H1 (cell line): Measurements from ENCODE around the gene SVIP. TPM values are rescaled to one million over a fixed set of nuclear protein-coding genes. Genes with fewer than 3 reads are reported as not detected.

Experiments
- CTCF ChIA-PET: fragments of 300-600 bp; sonication (Branson Sonifier 250); formaldehyde crosslinking; loops from one replicate; lab custom pipeline; 2021; ENCODE audit not compliant: partially characterized antibody; lab: Charles Lee
- POLR2A ChIA-PET: fragments of 300-600 bp; sonication (Branson Sonifier 250); formaldehyde crosslinking; loops from one replicate; lab custom pipeline; 2021; ENCODE audit warnings: inconsistent platforms; ENCODE audit not compliant: partially characterized antibody; lab: Charles Lee
- DNase-seq, 2 experiments: peaks; one replicate each; pipeline versions ENCODE4 v3.0.0 to v3.0.0-alpha.2; 2010 to 2022; ENCODE audit warnings: low spot score in 2 of 2, low read depth in 1 of 2, mixed read lengths in 1 of 2
- FAIRE-seq: peaks from 2 replicates; lab custom pipeline; 2011; peaks lifted over from hg19 to GRCh38; lab: Jason Lieb, UNC
- H2AFZ ChIP-seq: 2 replicates; pipeline ENCODE4 v1.8.1; 2012; ENCODE audit warnings: low read length, inconsistent platforms
- H2AK5ac ChIP-seq: 2 replicates; pipeline ENCODE4 v1.6.1; 2013; ENCODE audit warnings: low read depth, low read length
- H2BK120ac ChIP-seq: replicated peaks from 2 replicates; pipeline ENCODE3; 2013; ENCODE audit warnings: low read depth, low read length, inconsistent platforms
- H2BK12ac ChIP-seq: 2 replicates; pipeline ENCODE4 v1.6.1; 2013; ENCODE audit warnings: low read depth, low read length
- H2BK15ac ChIP-seq: 2 replicates; pipeline ENCODE4 v1.6.1; 2013; ENCODE audit warnings: low read length
- H2BK20ac ChIP-seq: 2 replicates; pipeline ENCODE4 v1.6.1; 2013; ENCODE audit warnings: low read length
- H2BK5ac ChIP-seq: 2 replicates; pipeline ENCODE4 v1.6.1; 2013; ENCODE audit warnings: low read depth, low read length
- H3K14ac ChIP-seq: 2 replicates; pipeline ENCODE4 v1.6.1; 2013; ENCODE audit warnings: inconsistent platforms; ENCODE audit not compliant: insufficient read length
- H3K18ac ChIP-seq: 2 replicates; pipeline ENCODE4 v1.6.1; 2013; ENCODE audit warnings: low read length; ENCODE audit errors: extremely low read depth
- H3K23ac ChIP-seq: 2 replicates; pipeline ENCODE4 v1.6.1; 2013; ENCODE audit warnings: inconsistent platforms; ENCODE audit not compliant: insufficient read length
- H3K23me2 ChIP-seq: 2 replicates; pipeline ENCODE4 v1.6.1; 2013; ENCODE audit warnings: low read depth, low read length
- H3K27ac ChIP-seq: 2 replicates; pipeline ENCODE4 v1.6.1; 2011; ENCODE audit warnings: low read depth, low read length, inconsistent platforms
- H3K27me3 ChIP-seq, 4 experiments: replicated peaks in 1 of 4; 1 replicate in 1 of 4; 2 replicates in 3 of 4; pipeline versions ENCODE4 v1.6.1 to v1.8.1; 2011 to 2013; ENCODE audit warnings: low read length in 3 of 4, mild to moderate bottlenecking in 3 of 4, inconsistent platforms in 2 of 4, mixed read lengths in 2 of 4, moderate library complexity in 1 of 4; ENCODE audit not compliant: control insufficient read depth in 3 of 4, insufficient read depth in 3 of 4; ENCODE audit errors: extremely low read depth in 1 of 4
- H3K36me3 ChIP-seq, 4 experiments: 2 replicates each; pipeline versions ENCODE4 v1.6.1 to v1.8.1; 2011 to 2013; ENCODE audit warnings: mild to moderate bottlenecking in 4 of 4, low read length in 3 of 4, moderate library complexity in 2 of 4, control low read depth in 1 of 4, inconsistent platforms in 1 of 4; ENCODE audit not compliant: insufficient read depth in 4 of 4, control insufficient read depth in 2 of 4
- H3K4ac ChIP-seq: replicated peaks from 2 replicates; pipeline ENCODE3; 2013; ENCODE audit warnings: low read length, low read depth, mixed read lengths, inconsistent platforms; ENCODE audit not compliant: insufficient read length
- H3K4me1 ChIP-seq, 4 experiments: replicated peaks in 1 of 4; 1 replicate in 1 of 4; 2 replicates in 3 of 4; pipeline versions ENCODE4 v1.6.1 to v1.8.1; 2011 to 2013; ENCODE audit warnings: low read length in 3 of 4, inconsistent platforms in 2 of 4, mixed read lengths in 1 of 4; ENCODE audit not compliant: insufficient read depth in 4 of 4, control insufficient read depth in 3 of 4
- H3K4me2 ChIP-seq, 2 experiments: 2 replicates each; pipeline versions ENCODE4 v1.6.1 to v1.8.1; 2011 to 2013; ENCODE audit warnings: low read depth in 2 of 2, low read length in 2 of 2, control low read depth in 1 of 2, inconsistent platforms in 1 of 2, mild to moderate bottlenecking in 1 of 2; ENCODE audit not compliant: insufficient read depth in 1 of 2
- H3K4me3 ChIP-seq, 4 experiments: fragments of 200-600, 300-600 bp in 1 of 4; sonication (generic), shearing (Covaris generic), sonication (Bioruptor Twin) in 1 of 4; 2 replicates each; pipeline versions ENCODE4 v1.5.1 to v1.8.1; 2011 to 2016; ENCODE audit warnings: low read length in 4 of 4, low read depth in 3 of 4, control low read depth in 2 of 4, inconsistent platforms in 2 of 4, mild to moderate bottlenecking in 2 of 4, mixed read lengths in 1 of 4, moderate library complexity in 1 of 4; ENCODE audit not compliant: insufficient read depth in 2 of 4; ENCODE audit errors: extremely low read depth in 1 of 4
- H3K56ac ChIP-seq: replicated peaks from 2 replicates; pipeline ENCODE3; 2013; ENCODE audit warnings: low read depth, mild to moderate bottlenecking, mixed read lengths, low read length, inconsistent platforms; ENCODE audit not compliant: insufficient read length
- H3K79me1 ChIP-seq: 2 replicates; pipeline ENCODE4 v1.6.1; 2013; ENCODE audit warnings: low read depth, low read length, control low read depth
- H3K79me2 ChIP-seq, 2 experiments: 2 replicates each; pipeline versions ENCODE4 v1.6.1 to v1.8.1; 2012 to 2013; ENCODE audit warnings: low read length in 2 of 2, mild to moderate bottlenecking in 2 of 2, inconsistent platforms in 1 of 2; ENCODE audit not compliant: insufficient read depth in 2 of 2, control insufficient read depth in 1 of 2
- H3K9ac ChIP-seq, 4 experiments: replicated peaks in 1 of 4; 1 replicate in 1 of 4; 2 replicates in 3 of 4; pipeline versions ENCODE4 v1.6.1 to v1.8.1; 2011 to 2013; ENCODE audit warnings: low read depth in 3 of 4, low read length in 3 of 4, control low read depth in 2 of 4, mild to moderate bottlenecking in 2 of 4, moderate library complexity in 2 of 4, inconsistent platforms in 1 of 4; ENCODE audit errors: extremely low read depth in 1 of 4
- H3K9me3 ChIP-seq, 2 experiments: 2 replicates each; pipeline versions ENCODE4 v1.6.1 to v1.8.1; 2012 to 2013; ENCODE audit warnings: mild to moderate bottlenecking in 2 of 2, moderate library complexity in 2 of 2, control low read depth in 1 of 2, inconsistent platforms in 1 of 2, low read depth in 1 of 2, low read length in 1 of 2, mixed read lengths in 1 of 2; ENCODE audit not compliant: insufficient read depth in 2 of 2
- H4K20me1 ChIP-seq, 2 experiments: replicated peaks in 1 of 2; 2 replicates each; pipeline versions ENCODE3 to v1.8.1; 2011 to 2013; ENCODE audit warnings: inconsistent platforms in 2 of 2, low read length in 2 of 2, mild to moderate bottlenecking in 1 of 2; ENCODE audit not compliant: insufficient read depth in 2 of 2, control insufficient read depth in 1 of 2
- H4K5ac ChIP-seq: 2 replicates; pipeline ENCODE4 v1.6.1; 2013; ENCODE audit warnings: low read length, low read depth, mixed read lengths, inconsistent platforms; ENCODE audit not compliant: insufficient read length
- H4K8ac ChIP-seq: 2 replicates; pipeline ENCODE4 v1.8.0; 2013; ENCODE audit warnings: mild to moderate bottlenecking, moderate library complexity, low read length, inconsistent platforms; ENCODE audit not compliant: insufficient read depth; ENCODE audit errors: extremely low read depth
- H4K91ac ChIP-seq: replicated peaks from 2 replicates; pipeline ENCODE3; 2013; ENCODE audit warnings: low read length, mixed read lengths, inconsistent platforms; ENCODE audit not compliant: insufficient read length
- CHD2 ChIP-seq: IDR thresholded peaks from 2 replicates; pipeline ENCODE4 v1.6.1; 2012; ENCODE audit warnings: low read length, improper control_type of control experiment
- CTBP2 ChIP-seq: IDR thresholded peaks from 2 replicates; pipeline ENCODE4 v1.7.0; 2011; ENCODE audit warnings: borderline replicate concordance, mild to moderate bottlenecking, moderate library complexity, mixed read lengths, low read length; ENCODE audit not compliant: insufficient read depth, insufficient read length
- SIRT6 ChIP-seq: IDR thresholded peaks from one replicate; pipeline ENCODE4 v1.7.1; 2012; ENCODE audit warnings: low read length, inconsistent platforms
- SP1 ChIP-seq: IDR thresholded peaks from 2 replicates; pipeline ENCODE4 v1.6.1; 2011; ENCODE audit warnings: low read depth, low read length
- TAF7 ChIP-seq: optimal IDR thresholded peaks from 2 replicates; pipeline ENCODE3; 2011; ENCODE audit warnings: low read depth, mild to moderate bottlenecking, inconsistent platforms, low read length, moderate library complexity, borderline replicate concordance
- USF2 ChIP-seq: IDR thresholded peaks from 2 replicates; pipeline ENCODE4 v1.6.1; 2011; ENCODE audit warnings: low read length, improper control_type of control experiment
- WGBS, 2 experiments: shearing (Covaris generic) in 1 of 2; methylation state at CpG; one replicate each; pipeline versions ENCODE4 v1.1.6 to v1.1.7; 2013 to 2015; ENCODE audit warnings: low lambda C conversion rate in 2 of 2, mixed read lengths in 2 of 2, inconsistent platforms in 1 of 2, low coverage in 1 of 2, missing lambda C conversion rate in 1 of 2; ENCODE audit not compliant: insufficient replicate concordance in 2 of 2, insufficient coverage in 1 of 2, insufficient read length in 1 of 2; ENCODE audit errors: extremely low coverage in 1 of 2, missing lambda C conversion rate in 1 of 2; 5-methylcytosine and 5-hydroxymethylcytosine counted together
- polyA plus RNA-seq, 7 experiments: library from polyadenylated mRNA; depleted of rRNA in 3 of 7; stranded (reverse) in 5 of 7; unstranded in 2 of 7; fragments of >200 nt in 5 of 7; fragments of 200-250 nt in 2 of 7; gene quantifications; 1 replicate in 5 of 7; 2 replicates in 1 of 7; 4 replicates in 1 of 7; pipeline versions ENCODE4 v1.2.1 to v1.2.3, GENCODE V29; 2011 to 2013; ENCODE audit warnings: missing spikeins in 2 of 7, mixed read lengths in 2 of 7
- total RNA-seq: library from RNA; stranded (reverse); fragmentation: NEBNext Ultra II Directional; extraction: Animal tissue kit (Norgen Biotek cat#: 25700); gene quantifications from 2 replicates; pipeline ENCODE4 v1.2.1, GENCODE V29; 2021

The SVIP gene
- total and polyA plus RNA-seq, 2 of the 8 experiments (the other 6 are each of a cell fraction or from before 2014, with no cell fraction given) = 1.2 to 11.4 TPM

- H3K23me2 ChIP-seq = no peaks in the 10 kb centered on the region; the same call in 1 of the 2 replicates
- peaks cover 3 to 6% of the 10 kb centered on the region in 2 experiments; a peak in 2 of 4 replicates for H3K9me3 ChIP-seq
- H3K27me3 ChIP-seq = no peaks in the 10 kb centered on the region
- H3K4ac ChIP-seq = no peak overlapping the region
- TF ChIP-seq CTBP2 (no peak), USF2 (no peak), SIRT6 (no peak), CHD2 (no peak), SP1 (no peak), TAF7 (no peak)
- 85% methylated on average over 3 of the region's 3 CpGs; no CpG with 5 or more reads in 1 of the 2 experiments for WGBS, 2 experiments
- H3K36me3 ChIP-seq = no peaks in the 10 kb centered on the region
- H3K14ac ChIP-seq = no peak overlapping the region
- no peak overlapping the region for H3K18ac ChIP-seq
- H3K4me2 ChIP-seq = no peak overlapping the region
- H3K4me3 ChIP-seq = no peak overlapping the region
- H2BK15ac ChIP-seq = no peak overlapping the region
- DNase-seq (no peak), FAIRE-seq (no peak)
- no peak overlapping the region for H3K23ac ChIP-seq
- no peaks in the 10 kb centered on the region for H3K4me1 ChIP-seq
- no peak overlapping the region for H2BK12ac ChIP-seq
- no peaks in the 10 kb centered on the region for H4K20me1 ChIP-seq
- no peak overlapping the region for H2BK20ac ChIP-seq
- no peak overlapping the region for H2AFZ ChIP-seq
- H4K5ac ChIP-seq = no peak overlapping the region
- no peaks in the 10 kb centered on the region for H3K79me2 ChIP-seq
- H2AK5ac ChIP-seq = no peak overlapping the region
- H3K27ac ChIP-seq = no peak overlapping the region
- POLR2A ChIA-PET = no interaction called here
- no peak overlapping the region for H4K8ac ChIP-seq
- H3K9ac ChIP-seq = no peak overlapping the region
- no peak overlapping the region for H3K56ac ChIP-seq
- CTCF ChIA-PET = interaction anchor here (1.5 to 2.5 kb wide), 2 partner anchors 12 to 23 kb away, joined by 3 to 8 read pairs; no protein-coding TSS in a partner anchor
- H4K91ac ChIP-seq = no peak overlapping the region
- no peak overlapping the region for H2BK120ac ChIP-seq
- no peaks in the 10 kb centered on the region for H3K79me1 ChIP-seq
- H2BK5ac ChIP-seq = no peak overlapping the region
These were observed 19.7 kb downstream of the SVIP start for GRCh38 chr11:22809893-22810292.
